Activated CD4-positive, alpha-beta T cell treated with anti-CD3 and anti-CD28 coated beads, Interleukin-2, amount 50 U/mL, for 4 hours (primary cell): ENCODE measurements around the gene DNAI2.

Source experiments
- DNase-seq, 2 experiments: peaks; one replicate each; pipeline ENCODE4 v3.0.0-alpha.2; 2020

Gene DNAI2

DNA sequence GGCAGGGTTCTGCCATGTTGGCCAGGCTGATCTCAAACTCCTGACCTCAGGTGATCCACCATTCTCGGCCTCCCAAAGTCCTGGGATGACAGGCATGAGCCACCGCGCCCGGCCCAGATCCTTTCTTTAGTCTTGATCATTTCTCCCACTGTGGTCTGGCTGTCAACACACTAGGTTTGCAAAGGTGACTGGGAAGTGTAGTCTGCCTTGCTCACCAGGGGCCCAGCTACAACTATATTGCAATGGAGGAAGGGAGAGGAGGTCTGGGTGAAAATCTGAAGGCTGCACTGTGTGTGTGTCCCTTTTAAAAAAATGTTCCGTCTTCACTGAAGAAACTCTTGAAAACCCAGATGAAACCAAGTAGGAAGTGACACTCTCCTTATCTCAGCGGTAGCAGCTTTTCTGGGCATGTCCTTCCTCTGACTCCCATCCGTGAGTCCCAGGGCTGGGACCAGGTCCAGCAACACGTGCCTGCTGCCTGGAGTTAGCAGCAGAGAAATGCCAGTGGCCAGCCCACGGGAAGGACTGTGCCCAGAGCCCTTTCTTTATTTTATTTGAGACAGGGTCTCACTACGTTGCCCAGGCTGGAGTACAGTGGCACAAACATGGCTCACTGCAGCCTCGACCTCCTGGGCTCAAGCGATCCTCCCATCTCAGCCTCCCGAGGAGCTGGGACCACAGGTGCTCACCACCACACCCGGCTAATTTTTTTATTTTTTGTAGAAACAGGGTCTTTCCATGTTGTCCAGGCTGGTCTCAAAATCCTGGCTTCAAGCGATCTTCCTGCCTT, 34.1 kb downstream of the DNAI2 start:
- no peak for DNase-seq

DNA sequence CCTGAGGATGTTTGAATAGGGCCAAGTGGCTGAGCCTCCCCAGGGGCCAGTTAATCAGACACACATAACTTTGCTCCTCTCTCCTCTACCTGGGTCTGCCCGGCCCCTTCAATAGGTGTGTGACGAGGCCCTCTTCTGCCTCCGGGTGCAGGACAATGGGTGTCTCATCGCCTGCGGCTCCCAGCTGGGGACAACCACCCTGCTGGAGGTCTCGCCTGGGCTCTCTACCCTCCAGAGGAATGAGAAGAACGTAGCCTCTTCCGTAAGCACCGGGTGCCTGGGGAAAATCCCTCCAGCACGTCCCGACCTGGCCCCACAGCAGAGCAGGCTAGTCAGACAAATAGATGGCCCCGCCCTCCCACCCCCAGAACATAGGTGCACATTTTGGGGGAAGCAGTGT, 35.9 kb downstream of the DNAI2 start:
- no peak for DNase-seq

DNA sequence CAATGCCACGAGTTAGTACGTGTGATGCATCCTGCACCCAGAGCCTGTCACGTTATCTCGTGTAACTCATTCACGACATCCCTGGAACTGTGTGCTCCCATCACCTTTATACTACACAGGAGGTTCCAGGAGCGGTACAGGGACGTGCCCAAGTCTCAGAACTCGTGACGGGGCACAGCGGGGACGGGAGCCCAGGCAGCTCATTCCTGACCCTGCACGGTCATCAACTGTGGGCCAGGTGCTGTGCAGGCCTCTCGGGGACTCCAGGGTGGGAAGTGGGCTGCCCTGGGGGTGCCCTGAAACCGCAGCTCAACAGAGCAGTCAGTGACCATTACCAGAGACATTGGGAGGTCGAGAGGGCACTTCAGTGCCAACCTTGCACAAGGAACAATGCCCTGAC, 40.8 kb downstream of the DNAI2 start:
- no peak for DNase-seq

DNA sequence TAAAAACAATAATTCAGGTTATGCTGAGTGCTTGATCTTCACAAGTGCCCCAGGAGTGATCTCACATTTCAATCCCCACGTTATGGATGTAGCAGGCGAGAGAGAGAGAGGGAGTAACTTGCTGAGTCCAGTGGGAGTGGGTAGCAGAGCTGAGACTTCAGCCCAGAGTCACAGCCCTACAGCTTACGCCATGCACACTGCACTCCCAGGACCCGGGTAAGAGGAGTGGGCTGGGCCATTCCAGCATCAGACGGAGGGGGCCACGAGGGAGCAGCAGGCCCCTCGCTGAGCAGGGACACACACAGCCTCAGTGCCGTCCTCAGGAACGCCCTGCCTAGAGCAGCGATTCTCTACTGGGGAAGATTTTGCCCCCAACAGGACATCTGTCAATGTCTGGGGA, 42.2 kb downstream of the DNAI2 start:
- DNase-seq, result no peak

DNA sequence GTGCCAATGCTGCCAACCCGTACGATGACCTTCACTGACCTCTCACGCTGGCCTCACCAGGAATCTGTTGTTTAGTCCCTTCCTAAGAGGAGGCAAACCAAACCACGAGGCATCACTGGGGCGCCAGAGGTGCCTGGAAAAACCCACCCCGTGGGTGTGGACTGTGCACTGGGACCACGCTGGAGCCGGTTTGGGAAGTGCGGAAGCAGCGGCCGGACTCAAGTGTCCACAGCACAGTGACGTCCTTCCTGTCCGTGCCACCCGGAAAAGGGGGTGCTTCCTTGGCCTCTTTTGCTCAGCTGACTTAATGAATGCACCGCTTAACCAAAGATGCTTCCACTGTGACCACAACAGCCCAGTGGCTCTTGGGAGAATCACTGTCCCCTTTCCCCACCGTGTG, 43.0 kb downstream of the DNAI2 start:
- no peak for DNase-seq

DNA sequence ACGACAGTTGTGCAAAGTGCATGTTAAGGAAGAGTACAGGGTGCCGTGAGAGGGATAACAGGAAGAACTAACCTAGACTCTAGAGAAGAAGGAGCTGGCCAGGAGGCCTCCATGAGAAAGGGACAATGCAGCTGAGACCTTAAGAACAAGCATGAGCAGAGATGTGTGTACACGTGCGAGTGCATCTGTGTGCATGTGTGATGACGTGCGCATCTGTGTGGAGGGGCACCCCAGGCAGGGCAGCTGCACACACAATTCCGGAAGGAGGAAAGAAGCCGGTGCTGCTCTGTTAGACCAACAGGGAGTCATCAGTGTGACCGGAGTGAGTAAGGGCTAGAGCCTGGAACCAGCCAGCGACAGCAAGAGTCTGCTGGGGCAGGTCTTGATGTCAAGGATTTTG, 44.4 kb downstream of the DNAI2 start:
- DNase-seq, result no peak

DNA sequence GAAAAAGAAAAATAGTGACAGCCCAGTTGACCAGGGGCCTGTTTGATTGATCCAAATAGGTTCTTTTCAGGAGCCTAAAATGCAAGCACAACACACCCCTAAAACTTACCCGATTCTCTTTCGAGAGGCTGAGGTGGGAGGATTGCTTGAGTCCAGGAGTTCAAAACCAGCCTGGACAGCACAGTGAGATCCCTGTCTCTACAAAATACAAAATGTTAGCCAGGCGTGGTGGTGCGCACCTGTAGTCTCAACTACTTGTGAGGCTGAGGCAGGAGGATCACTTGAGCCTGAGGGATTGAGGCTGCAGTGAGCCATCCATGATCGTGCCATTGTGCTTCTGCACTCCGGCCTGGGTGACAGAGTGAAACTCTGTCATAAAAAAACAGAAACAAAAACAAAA, 50.5 kb downstream of the DNAI2 start:
- no peak for DNase-seq

DNA sequence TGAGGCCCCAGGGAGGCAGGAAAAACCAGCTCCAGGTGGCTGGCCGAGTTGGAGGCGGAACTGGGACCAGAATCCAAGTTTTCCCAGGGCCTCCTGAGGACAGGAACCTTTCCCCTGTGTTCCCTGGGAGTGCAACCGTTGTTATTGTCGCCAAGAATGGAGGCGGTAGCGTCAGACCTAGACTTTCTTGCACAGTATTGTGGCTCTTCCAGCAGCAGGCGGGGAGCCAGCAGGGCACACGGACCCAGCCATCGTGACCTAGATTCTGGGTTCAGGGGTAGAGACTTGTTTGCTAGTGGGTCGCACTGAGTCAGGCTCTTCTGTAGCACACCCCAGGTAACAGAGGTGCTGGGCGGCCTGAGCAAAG, 51.3 kb downstream of the DNAI2 start:
- no peak for DNase-seq

DNA sequence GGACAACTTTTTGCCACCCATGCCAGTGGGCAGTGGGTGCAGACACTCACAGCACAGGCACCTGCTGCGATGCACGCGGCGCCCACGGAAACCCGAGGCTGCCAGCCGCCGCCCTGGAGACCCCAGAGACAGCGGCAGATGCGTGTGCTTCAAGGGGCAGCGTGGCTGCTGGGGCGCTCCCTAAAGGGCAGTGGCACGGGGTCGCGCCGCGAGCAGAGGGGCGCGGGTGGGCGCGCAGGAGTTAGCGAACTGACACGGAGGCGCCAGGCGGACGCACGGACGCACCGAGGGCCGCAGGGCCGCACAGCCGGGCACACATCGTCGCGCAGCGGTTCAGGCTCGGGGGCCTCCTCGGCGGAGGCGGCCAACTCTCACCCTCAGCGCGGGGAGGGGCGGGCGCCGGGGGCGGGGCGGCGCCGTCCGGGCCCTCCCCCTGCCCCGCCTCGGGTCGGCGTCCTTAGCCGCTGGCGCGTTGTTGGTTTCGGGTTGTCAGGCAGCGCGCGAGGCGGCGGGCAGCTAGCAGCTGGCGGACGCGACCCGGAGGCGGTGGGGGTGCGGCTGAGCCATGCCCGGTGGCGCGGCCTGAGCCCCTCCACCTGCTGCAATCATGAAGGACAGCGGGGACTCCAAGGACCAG, 51.8 kb downstream of the DNAI2 start, which contains the start of gene KIF19:
TSS of gene KIF19 (plus strand) at position 484 of the 637 bp plus-strand sequence. CDS start at position 608, 124 bp downstream.
- peak; percentile 33 to 36 for DNase-seq

DNA sequence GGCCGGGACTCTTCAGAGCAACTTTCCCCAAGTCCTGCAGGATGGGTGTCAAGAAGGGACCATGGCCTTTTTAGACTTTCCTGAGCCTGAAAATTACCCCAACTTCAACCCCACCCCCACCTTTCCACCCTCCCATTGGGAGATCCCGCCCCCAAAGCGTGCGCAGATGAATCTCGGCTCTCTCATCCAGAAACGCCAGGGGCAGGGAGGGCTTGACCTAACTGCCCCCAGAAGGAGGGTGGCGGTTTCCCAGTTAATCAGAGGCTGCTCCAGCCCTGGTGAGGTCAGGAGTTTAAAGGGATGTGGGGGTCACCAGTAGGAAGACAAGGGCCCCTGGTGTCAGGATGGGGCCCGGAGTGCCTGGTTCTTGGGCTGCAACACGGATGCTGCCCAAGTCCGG, 52.5 kb downstream of the DNAI2 start:
- DNase-seq, result no peak

DNA sequence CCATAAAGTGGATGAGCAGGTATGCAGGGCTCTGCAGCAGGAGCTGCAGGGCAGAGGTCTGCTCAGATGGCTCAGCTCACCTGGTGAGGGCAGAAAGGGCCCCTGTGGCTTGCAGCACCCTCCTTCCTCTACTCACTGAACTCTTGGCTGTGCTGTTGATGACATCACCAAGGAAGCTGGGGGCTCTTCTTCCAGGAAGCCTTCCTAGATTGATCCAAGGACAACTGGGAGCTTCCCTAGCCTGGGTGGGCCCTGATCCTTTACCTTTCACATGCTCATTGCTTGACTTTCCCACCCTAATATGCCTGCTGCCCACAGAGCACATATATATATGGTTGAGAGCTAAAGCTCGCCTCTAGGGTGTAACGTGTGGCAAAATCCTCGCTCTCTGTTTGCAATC, 54.5 kb downstream of the DNAI2 start:
- DNase-seq, result no peak

DNA sequence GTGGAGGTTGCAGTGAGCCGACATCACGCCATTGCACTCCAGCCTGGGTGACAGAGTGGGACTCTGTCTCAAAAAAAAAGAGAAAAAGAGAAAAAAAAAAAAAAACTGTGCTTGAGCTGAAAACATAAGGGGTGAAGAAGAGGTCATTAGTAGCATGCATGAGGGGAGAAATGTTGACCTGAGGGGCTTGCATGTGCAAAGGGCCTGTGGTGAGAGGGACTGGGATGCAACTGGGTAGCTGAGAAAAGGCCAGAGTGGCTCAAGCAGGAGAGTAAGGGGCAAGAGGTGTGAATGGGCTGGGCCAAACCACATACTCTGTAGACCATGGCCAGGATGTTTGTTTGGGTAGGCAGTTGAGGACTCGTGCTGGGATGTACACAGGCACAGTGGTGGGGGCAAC, 55.3 kb downstream of the DNAI2 start:
- no peak for DNase-seq

DNA sequence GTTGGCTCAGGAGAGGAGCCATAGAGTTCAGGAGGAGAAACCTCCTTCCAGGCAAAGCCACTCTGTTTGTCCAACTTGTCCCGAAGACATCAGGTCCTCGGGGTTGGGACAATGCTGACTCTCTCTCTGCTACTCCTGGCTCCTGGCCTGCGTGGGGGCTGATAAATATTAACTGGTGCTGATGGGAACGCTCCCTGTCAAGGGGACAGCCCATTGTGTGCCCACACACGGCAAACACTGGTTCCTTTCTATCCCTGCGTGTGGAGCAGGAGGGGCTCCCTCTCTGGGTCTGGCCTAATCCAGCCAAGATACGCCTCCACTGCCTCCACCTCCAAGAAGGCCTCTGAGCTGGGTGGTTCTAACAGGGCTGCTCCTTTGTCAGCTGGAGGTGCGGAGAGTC, 56.4 kb downstream of the DNAI2 start:
- no peak for DNase-seq

DNA sequence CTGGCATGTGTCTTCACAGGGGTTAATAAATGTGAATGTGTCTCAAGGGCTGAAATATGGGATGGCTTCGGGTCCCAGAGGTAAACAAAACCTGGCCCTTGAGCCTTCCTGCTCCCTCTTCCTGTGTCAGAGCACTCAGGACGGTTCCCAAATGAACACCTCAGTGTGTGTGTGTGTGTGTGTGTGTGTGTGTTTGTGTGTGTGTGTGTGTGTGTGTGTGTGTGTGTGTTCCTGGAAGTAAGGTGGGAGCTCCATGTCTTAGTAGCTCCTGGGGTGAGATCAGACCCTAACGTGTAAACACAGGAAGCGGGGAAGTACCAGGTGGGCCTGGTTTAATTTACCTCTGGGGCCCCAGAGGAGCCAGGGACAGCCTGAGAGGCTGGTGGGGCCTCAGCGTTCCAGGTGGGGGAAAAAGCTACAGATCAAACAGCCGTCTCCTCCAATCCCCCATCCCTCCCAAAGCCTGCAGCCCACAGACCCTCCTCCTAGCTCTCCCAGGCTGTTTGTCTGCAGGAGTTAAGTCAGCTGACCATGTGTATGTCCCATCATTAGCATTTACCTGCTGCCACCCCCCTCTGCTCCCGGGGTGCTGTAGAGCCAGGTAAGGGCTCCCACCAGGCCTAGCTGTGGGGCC, 58.1 kb downstream of the DNAI2 start:
- no peak for DNase-seq

DNA sequence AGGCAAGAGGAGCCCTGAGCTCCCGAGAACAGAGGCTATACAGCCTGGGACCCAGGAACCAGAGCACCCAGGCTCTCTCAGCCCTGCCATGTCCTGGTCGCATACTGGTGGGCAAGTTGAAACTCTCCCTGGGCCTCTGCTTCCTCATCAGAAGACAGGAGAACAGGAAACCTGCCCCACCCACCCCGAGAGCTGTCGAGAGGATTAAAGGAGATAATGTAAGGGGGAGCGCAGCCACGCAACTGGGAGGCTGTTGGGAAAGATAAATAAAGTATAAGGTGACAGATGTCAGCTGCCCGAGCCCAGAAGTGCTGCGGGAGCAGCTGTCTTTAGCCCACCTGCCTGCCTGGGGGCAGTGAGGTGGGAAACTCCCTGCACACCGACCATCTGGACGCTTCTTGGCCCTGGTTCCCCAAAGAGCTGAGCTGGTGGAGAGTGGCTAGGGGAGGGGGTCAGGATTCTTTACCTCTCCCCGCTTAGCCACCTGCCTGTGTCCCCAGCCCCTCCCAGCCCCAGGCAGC, 58.8 kb downstream of the DNAI2 start:
- no peak for DNase-seq

DNA sequence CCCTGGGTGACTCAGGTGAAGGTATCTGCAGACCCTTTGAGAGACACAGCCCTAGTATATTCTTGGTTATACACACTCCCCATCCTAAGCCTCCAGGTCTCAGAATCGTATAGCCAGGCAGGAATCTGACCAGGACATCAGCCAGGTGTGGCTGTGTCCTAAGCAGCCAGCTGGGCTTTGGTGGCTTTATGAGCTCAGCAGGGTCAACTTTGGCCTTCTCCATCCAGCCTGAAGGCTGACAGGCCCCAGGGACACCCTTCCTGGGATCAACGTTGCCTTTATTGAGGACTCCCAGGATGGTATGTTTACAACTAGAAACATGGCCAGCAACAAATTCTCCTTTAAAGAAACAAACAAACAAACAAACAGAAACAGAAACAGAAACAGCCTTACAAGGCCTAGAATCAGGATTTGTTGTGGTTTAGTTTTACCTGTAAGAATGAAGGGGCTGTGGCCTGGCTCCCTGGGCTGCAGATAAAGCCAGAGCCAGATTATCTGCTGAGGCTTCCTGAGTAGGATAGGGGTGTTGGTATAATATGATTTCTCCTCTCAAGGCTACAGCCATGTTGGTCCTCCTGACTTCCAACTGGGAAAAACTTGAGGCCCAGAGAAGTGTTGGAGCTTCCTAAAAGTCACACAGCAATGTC, 60.5 kb downstream of the DNAI2 start:
- DNase-seq, result no peak

DNA sequence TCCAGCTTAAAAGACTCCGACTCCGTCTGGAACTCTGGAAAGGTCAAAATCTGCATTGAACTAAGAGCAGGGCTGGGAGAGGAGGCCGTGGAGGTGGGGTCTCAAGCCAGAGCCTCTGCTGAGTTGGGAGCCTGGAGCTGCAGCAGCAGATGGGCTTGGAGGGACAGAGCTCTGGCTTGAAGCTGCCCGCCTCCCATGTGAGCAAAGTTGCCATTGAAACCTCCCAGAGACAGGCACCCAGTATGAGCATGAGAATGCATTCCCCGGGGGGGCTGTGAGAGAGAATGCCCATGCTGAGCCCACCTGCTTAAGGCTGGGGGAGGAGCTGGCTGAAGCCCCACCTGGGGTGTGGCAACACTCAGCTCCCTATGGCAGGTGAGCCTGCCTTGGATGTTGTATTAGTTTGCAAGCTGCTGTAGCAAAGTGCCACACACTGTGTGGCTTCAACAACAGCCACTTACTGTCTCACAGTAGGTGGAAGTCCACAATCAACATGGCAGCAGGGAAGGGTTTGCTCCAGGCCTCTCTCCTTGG, 61.6 kb downstream of the DNAI2 start:
- DNase-seq, result no peak

DNA sequence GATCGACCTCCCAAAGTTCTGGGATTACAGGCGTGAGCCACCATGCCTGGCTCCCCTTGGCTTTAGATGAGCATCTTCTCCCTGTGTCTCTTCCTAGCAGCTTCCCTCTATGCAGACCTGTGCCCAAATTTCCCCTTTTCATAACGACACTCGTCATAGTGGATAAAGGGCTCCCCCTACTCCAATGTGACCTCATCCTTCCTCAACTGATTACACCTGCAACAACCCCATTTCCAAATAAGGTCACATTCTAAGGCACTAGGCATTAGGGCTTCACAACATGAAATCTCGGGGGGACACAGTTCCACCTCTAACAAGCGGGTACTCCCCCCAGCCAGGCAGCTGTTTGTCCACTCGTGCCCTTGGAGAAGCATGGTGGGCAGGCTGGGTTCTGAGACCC, 62.3 kb downstream of the DNAI2 start:
- DNase-seq, result no peak

DNA sequence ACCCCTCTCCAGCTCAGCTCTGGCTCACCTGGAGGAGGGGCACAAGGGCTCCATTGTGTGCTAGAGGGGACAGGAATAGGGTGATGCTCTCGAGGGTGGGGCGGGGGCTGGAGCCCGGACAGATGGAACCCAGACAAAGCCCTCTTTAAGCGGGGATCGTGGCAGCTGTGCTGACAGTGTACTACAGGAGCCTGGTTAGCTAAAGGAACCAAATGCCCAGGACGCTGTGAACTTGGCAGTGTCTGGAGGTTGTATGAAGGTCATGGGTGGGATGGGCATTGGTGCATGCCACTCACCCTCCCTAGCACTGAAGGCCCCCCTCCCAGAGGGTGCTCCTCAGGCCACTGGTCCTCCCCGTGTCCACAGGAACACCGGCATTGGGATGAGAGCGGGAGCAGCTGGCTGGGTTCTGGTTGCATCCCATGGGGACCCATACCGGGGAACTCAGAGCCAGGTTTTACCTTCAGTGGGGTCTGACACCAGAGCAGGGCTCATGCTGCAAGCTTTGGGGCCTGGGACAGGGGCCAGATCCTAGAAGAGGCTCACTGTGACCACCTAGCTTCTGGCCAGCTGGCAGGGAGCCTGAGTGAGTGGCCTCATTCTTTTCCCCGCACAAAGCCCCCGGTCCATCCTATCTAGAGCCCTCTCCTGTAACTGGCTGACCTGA, 63.9 kb downstream of the DNAI2 start:
- DNase-seq, result no peak

DNA sequence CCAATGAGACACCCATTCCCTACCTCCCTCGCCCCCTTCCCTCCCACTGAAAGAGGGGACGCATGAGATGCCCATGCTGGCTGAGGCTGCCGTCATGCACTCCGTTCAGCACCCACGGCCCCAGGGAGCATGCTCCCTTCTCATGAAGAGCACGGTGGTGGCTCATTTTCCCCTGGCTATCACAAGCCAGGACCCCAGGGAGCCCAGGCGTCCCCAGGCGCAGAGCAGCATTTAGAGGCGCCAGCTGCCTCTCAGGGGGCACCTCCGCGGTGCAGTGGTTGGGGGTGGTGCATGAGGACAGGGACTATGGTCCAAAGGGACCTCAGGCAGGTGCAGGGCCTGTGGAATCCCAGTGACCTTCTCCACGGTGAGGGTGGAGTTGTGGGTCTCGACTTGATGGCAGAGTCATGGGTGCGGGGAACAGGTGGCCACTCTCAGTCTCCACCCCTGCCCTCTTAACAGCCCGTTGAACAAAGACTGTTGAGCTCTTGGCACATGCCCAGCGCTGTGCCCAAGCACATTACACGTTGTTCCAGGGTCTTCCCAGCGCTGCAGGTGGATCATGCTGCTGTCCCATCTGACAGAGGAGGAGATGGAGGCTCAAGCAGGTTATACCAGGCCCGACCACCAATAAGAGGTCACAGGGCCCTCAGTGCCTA, 65.6 kb downstream of the DNAI2 start:
- DNase-seq, result no peak

DNA sequence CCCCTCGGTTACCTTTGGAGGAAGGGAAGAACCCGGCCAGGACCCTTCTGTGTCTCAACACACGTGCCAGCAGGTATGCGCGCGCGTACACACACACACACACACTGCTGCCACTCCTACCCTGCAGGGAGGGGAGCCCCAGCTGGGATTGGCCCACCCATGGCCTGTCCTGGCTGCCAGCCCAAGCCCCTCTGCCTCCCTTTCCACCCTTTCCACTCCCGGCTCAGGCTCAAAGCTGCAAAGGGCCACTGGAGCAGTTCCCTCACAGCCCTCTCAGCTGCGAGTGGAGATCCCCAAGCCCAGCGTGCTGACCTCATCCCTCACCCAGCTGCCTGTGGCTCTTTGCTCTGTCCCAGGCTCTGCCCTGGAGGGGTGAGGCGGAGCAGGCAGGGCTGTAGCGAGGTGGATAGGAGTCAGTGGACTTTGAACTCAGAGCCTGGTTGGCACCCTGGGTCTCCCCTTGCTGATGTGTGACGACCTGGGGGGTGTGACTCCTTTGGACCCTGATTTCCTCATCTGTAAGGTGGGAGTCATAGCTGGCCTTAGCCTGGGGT, 66.5 kb downstream of the DNAI2 start:
- DNase-seq, result no peak

DNA sequence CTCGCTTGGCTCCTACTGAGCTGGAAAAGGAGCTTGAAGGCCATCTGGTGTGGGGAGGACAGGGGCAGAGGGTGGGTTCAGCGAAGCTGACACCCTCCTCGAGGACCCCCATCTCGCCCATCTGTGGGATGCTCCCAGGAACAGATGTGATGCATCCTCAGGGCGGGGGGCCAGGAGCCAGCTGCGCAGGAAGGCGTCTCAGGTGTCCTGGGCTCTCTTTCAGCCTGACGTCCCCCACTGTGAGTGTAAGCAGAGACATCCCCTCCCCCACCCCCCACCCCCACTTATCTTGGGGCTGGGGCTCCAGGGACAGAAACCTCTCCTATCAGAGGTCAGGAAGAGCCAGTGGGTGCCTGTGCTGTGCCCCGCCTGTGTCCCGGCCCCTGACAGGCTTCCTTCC, 68.2 kb downstream of the DNAI2 start:
- no peak for DNase-seq
